ENCODE measurements around the gene PTPN20. TPM values are rescaled to one million over a fixed set of nuclear protein-coding genes. Genes with fewer than 3 reads are reported as not detected.

PTPN20 gene
- total RNA-seq, 2 experiments from 2014 or later: not detected

- no peak overlapping the region for H2AFZ ChIP-seq (ENCODE audit: low read length)
- intact Hi-C loops (cut with micrococcal nuclease; ENCODE audit: unreplicated experiment): no loop called here
- BruUV-seq (replicated peaks): no TSS peak
- no peaks in the 10 kb centered on the region for H3K9me2 ChIP-seq (ENCODE audit: insufficient read depth, low read length)
- ChIA-PET CTCF (ENCODE audit: unreplicated experiment) (no interaction called here), POLR2A (no interaction called here)
- no peak overlapping the region for H3K4me3 ChIP-seq (ENCODE audit: low read depth, low read length, poor library complexity, severe bottlenecking)
- TF ChIP-seq EZH2phosphoT487 (IDR thresholded peaks at IDR 0.05; ENCODE audit: borderline replicate concordance, low read depth, low read length) (no peak), CTCF (conservative IDR thresholded peaks at IDR 0.05; ENCODE audit: low read length) (no peak)
- no peak overlapping the region for H3K27ac ChIP-seq (ENCODE audit: low read depth, low read length, poor library complexity, severe bottlenecking)
- no peak for DNase-seq (ENCODE audit: low spot score)
- H3K9me3 ChIP-seq (ENCODE audit: low read length): no peaks in the 10 kb centered on the region
- H3K36me3 ChIP-seq (ENCODE audit: insufficient read depth, low read length): no peaks in the 10 kb centered on the region
- no peaks in the 10 kb centered on the region for H3K79me2 ChIP-seq (ENCODE audit: insufficient read depth, low read depth, low read length)
- H3K4me2 ChIP-seq (ENCODE audit: low read length): no peak overlapping the region
- H3K4me1 ChIP-seq (ENCODE audit: insufficient read depth, low read length, poor library complexity, severe bottlenecking): no peaks in the 10 kb centered on the region
- H4K20me1 ChIP-seq (ENCODE audit: insufficient read depth, low read length): no peaks in the 10 kb centered on the region
These were observed 139.6 kb downstream of the PTPN20 start for GRCh38 chr10:47050618-47051455.

- TF ChIP-seq CTCF (conservative IDR thresholded peaks at IDR 0.05; ENCODE audit: low read length) (no peak), EZH2phosphoT487 (IDR thresholded peaks at IDR 0.05; ENCODE audit: borderline replicate concordance, low read depth, low read length) (no peak)
- no TSS peak for BruUV-seq (replicated peaks)
- no peaks in the 10 kb centered on the region for H4K20me1 ChIP-seq (ENCODE audit: insufficient read depth, low read length)
- no peaks in the 10 kb centered on the region for H3K36me3 ChIP-seq (ENCODE audit: insufficient read depth, low read length)
- ChIA-PET POLR2A (interaction anchor here (0.7 kb wide), 1 partner anchor 10 kb away, joined by 3 read pairs; no protein-coding TSS in a partner anchor), CTCF (ENCODE audit: unreplicated experiment) (no interaction called here)
- no peak overlapping the region for H3K4me3 ChIP-seq (ENCODE audit: low read depth, low read length, poor library complexity, severe bottlenecking)
- intact Hi-C loops (cut with micrococcal nuclease; ENCODE audit: unreplicated experiment): no loop called here
- no peak overlapping the region for H3K27ac ChIP-seq (ENCODE audit: low read depth, low read length, poor library complexity, severe bottlenecking)
- no peaks in the 10 kb centered on the region for H3K9me3 ChIP-seq (ENCODE audit: low read length)
- no peaks in the 10 kb centered on the region for H3K4me1 ChIP-seq (ENCODE audit: insufficient read depth, low read length, poor library complexity, severe bottlenecking)
- H2AFZ ChIP-seq (ENCODE audit: low read length): no peak overlapping the region
- DNase-seq (ENCODE audit: low spot score): no peak
- H3K79me2 ChIP-seq (ENCODE audit: insufficient read depth, low read depth, low read length): no peaks in the 10 kb centered on the region
- H3K4me2 ChIP-seq (ENCODE audit: low read length): no peak overlapping the region
- no peaks in the 10 kb centered on the region for H3K9me2 ChIP-seq (ENCODE audit: insufficient read depth, low read length)
These were observed 140.6 kb downstream of the PTPN20 start for GRCh38 chr10:47051741-47052238.

Measured in OCI-LY7 (cell line).